A549 (cell line): ENCODE results near the gene SPINK14. TPM values are rescaled to one million over a fixed set of nuclear protein-coding genes. Genes with fewer than 3 reads are reported as not detected.

Source experiments
- ATAC-seq, 2 experiments: fragments of 200-7000 bp in 1 of 2; fragments of >200 bp in 1 of 2; cut with Nextera tagmentation in 1 of 2; cut with Tn5 transposase in 1 of 2; 3 replicates each; pipeline versions ENCODE4 v1.8.0 to v1.9.1; 2018 to 2020; ENCODE audit warnings: mild to moderate bottlenecking in 1 of 2, moderate library complexity in 1 of 2
- CTCF ChIA-PET: fragments of 300-600 bp; sonication (Branson Sonifier 250); formaldehyde crosslinking; extraction: SDS; loops from one replicate; lab custom pipeline; 2021; ENCODE audit warnings: antibody characterized with exemption, inconsistent platforms; lab: Yijun Ruan, JAX
- POLR2A ChIA-PET: fragments of 350-600 bp; formaldehyde crosslinking; extraction: SDS; loops from one replicate; lab custom pipeline; 2021; ENCODE audit warnings: antibody characterized with exemption, inconsistent platforms; lab: Yijun Ruan, JAX
- DNase-seq, 2 experiments: peaks; one replicate each; pipeline versions ENCODE4 v3.0.0 to v3.0.0-alpha.2; 2011 to 2016; ENCODE audit warnings: low read depth in 1 of 2, low spot score in 1 of 2
- FAIRE-seq: peaks from 2 replicates; lab custom pipeline; 2011; peaks lifted over from hg19 to GRCh38; lab: Jason Lieb, UNC
- H3K27ac ChIP-seq, 2 experiments: fragments of >200 bp; sonication (Bioruptor Twin); formaldehyde crosslinking; 3 replicates each; pipeline ENCODE4 v1.5.1; 2016 to 2017
- H3K4me1 ChIP-seq: fragments of >200 bp; sonication (Bioruptor Twin); formaldehyde crosslinking; 3 replicates; pipeline ENCODE4 v1.6.1; 2016
- H3K4me2 ChIP-seq: fragments of >200 bp; sonication (Bioruptor Twin); formaldehyde crosslinking; 3 replicates; pipeline ENCODE4 v1.6.1; 2016
- H3K4me3 ChIP-seq: fragments of >200 bp; sonication (Bioruptor Twin); formaldehyde crosslinking; 3 replicates; pipeline ENCODE4 v1.5.1; 2016
- H3K9me3 ChIP-seq: fragments of >200 bp; sonication (Bioruptor Twin); formaldehyde crosslinking; 3 replicates; pipeline ENCODE4 v1.6.1; 2016
- BHLHE40 ChIP-seq: IDR thresholded peaks from 2 replicates; pipeline ENCODE4 v1.6.1; 2012; ENCODE audit warnings: low read depth, low read length, inconsistent platforms
- CBX8 ChIP-seq: fragments of 200-600 bp; sonication (generic); IDR thresholded peaks from 2 replicates; pipeline ENCODE4 v1.6.1; 2016
- CHD2 ChIP-seq: fragments of 150-350 bp; IDR thresholded peaks from 2 replicates; pipeline ENCODE4 v1.6.1; 2014; ENCODE audit warnings: low read length; ENCODE audit not compliant: partially characterized antibody
- EHMT2 ChIP-seq: fragments of 200-600 bp; sonication (generic); IDR thresholded peaks from 2 replicates; pipeline ENCODE4 v1.6.1; 2016; ENCODE audit warnings: antibody characterized with exemption, low read depth, mild to moderate bottlenecking, moderate library complexity
- FOSB ChIP-seq: fragments of 250-450 bp; sonication (Bioruptor Pico); IDR thresholded peaks from 2 replicates; pipeline ENCODE4 v1.5.0; 2020; ENCODE audit warnings: mild to moderate bottlenecking, moderate library complexity
- FOSL2 ChIP-seq, 2 experiments: fragments of 450-650 bp in 1 of 2; fragments of >200 bp in 1 of 2; sonication (Bioruptor Twin) in 1 of 2; formaldehyde crosslinking; IDR thresholded peaks; 2 replicates each; pipeline versions ENCODE4 v1.5.0 to v1.6.1; 2016 to 2020; ENCODE audit warnings: mild to moderate bottlenecking in 1 of 2, moderate library complexity in 1 of 2
- HDAC2 ChIP-seq: fragments of 200-600 bp; sonication (generic); IDR thresholded peaks from 2 replicates; pipeline ENCODE4 v1.6.1; 2016
- HOXB13 ChIP-seq: fragments of 250-450 bp; sonication (Bioruptor Pico); IDR thresholded peaks from 2 replicates; pipeline ENCODE4 v1.5.0; 2020; ENCODE audit warnings: low read depth, mild to moderate bottlenecking, moderate library complexity
- HOXB5 ChIP-seq: fragments of 250-450 bp; sonication (Bioruptor Pico); IDR thresholded peaks from 2 replicates; pipeline ENCODE4 v1.5.0; 2020; ENCODE audit warnings: mild to moderate bottlenecking, moderate library complexity
- KDM1A ChIP-seq: fragments of 200-600 bp; sonication (generic); IDR thresholded peaks from 2 replicates; pipeline ENCODE4 v1.6.1; 2016; ENCODE audit warnings: low read depth, mild to moderate bottlenecking
- KDM5A ChIP-seq: fragments of 200-600 bp; sonication (generic); IDR thresholded peaks from 2 replicates; pipeline ENCODE4 v1.6.1; 2016; ENCODE audit warnings: antibody characterized with exemption, mild to moderate bottlenecking
- MAZ ChIP-seq: fragments of 150-350 bp; IDR thresholded peaks from 2 replicates; pipeline ENCODE4 v1.6.1; 2014; ENCODE audit warnings: antibody characterized with exemption, low read depth, low read length, borderline replicate concordance
- NFE2L2 ChIP-seq: fragments of 150-350 bp; conservative IDR thresholded peaks from 2 replicates; pipeline ENCODE4 v1.6.1; 2014; ENCODE audit warnings: low read length
- NPAS2 ChIP-seq: fragments of 250-450 bp; sonication (Bioruptor Pico); IDR thresholded peaks from 2 replicates; pipeline ENCODE4 v1.8.0; 2022; ENCODE audit warnings: mild to moderate bottlenecking, moderate library complexity, borderline replicate concordance
- NR3C1 ChIP-seq: fragments of >200 bp; sonication (Bioruptor Twin); formaldehyde crosslinking; IDR thresholded peaks from 3 replicates; pipeline ENCODE4 v1.6.1; 2017
- PHF8 ChIP-seq: fragments of 200-600 bp; sonication (generic); IDR thresholded peaks from 2 replicates; pipeline ENCODE4 v1.6.1; 2016; ENCODE audit warnings: low read depth, mild to moderate bottlenecking, antibody characterized with exemption, moderate library complexity, borderline replicate concordance
- RCOR1 ChIP-seq: fragments of 150-350 bp; IDR thresholded peaks from 2 replicates; pipeline ENCODE4 v1.6.1; 2014; ENCODE audit warnings: antibody characterized with exemption, low read length, low read depth
- SMC3 ChIP-seq: fragments of >200 bp; sonication (Bioruptor Twin); formaldehyde crosslinking; IDR thresholded peaks from 3 replicates; pipeline ENCODE4 v1.6.1; 2018; ENCODE audit warnings: inconsistent platforms
- SREBF2 ChIP-seq: fragments of 450-650 bp; IDR thresholded peaks from 2 replicates; pipeline ENCODE4 v1.6.1; 2014; ENCODE audit warnings: mild to moderate bottlenecking, moderate library complexity
- ZFP36 ChIP-seq: fragments of 450-650 bp; IDR thresholded peaks from 2 replicates; pipeline ENCODE4 v1.6.1; 2014; ENCODE audit warnings: borderline replicate concordance; ENCODE audit not compliant: partially characterized antibody
- ZNF302 ChIP-seq: fragments of 250-450 bp; sonication (Bioruptor Pico); IDR thresholded peaks from 2 replicates; pipeline ENCODE4 v1.9.0; 2021; ENCODE audit warnings: inconsistent platforms, mild to moderate bottlenecking, moderate library complexity
- WGBS: methylation state at CpG from one replicate; pipeline ENCODE4 v1.1.6; 2017; ENCODE audit errors: missing lambda C conversion rate; 5-methylcytosine and 5-hydroxymethylcytosine counted together
- polyA minus RNA-seq: library from RNA; depleted of rRNA, polyadenylated mRNA; stranded (reverse); fragments of >200 nt; gene quantifications from 2 replicates; pipeline ENCODE4 v1.2.3, GENCODE V29; 2011; rRNA and poly(A)+ RNA removed
- polyA plus RNA-seq, 4 experiments: library from polyadenylated mRNA; depleted of rRNA in 3 of 4; stranded (reverse); fragments of >200 nt; fragmentation: RNase III in 1 of 4; extraction: RNeasy Plus Mini Kit Qiagen cat#74134 plus additional on column Dnase treatment in 1 of 4; gene quantifications; 2 replicates in 3 of 4; 3 replicates in 1 of 4; pipeline ENCODE4 v1.2.3, GENCODE V29; 2011 to 2017
- TF ChIP-seq, protein P1 (sequence below): IDR thresholded peaks from 2 replicates; pipeline ENCODE4 v1.6.1; 2012
- TF ChIP-seq, protein P2 (sequence below): fragments of >200 bp; sonication (Bioruptor Twin); formaldehyde crosslinking; IDR thresholded peaks from 2 replicates; pipeline ENCODE4 v1.6.1; 2016
- TF ChIP-seq, protein P3 (sequence below): fragments of 250-450 bp; sonication (Bioruptor Pico); IDR thresholded peaks from 2 replicates; pipeline ENCODE4 v1.5.0; 2021; ENCODE audit warnings: mild to moderate bottlenecking, moderate library complexity, borderline replicate concordance

Gene SPINK14, protein sequence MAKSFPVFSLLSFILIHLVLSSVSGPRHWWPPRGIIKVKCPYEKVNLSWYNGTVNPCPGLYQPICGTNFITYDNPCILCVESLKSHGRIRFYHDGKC
- not detected in 2 replicates for polyA plus RNA-seq (2011; rRNA removed)
- not detected in 2 replicates for polyA plus RNA-seq (2012; cell fraction: cytosol; rRNA removed)
- polyA plus RNA-seq (2012; cell fraction: nucleus; rRNA removed), result not detected in 2 replicates
- polyA plus RNA-seq (2017; fragmentation: RNase III; extraction: RNeasy Plus Mini Kit Qiagen cat#74134 plus additional on column Dnase treatment), result not detected in 3 replicates
- not detected in 2 replicates for polyA minus RNA-seq

DNA sequence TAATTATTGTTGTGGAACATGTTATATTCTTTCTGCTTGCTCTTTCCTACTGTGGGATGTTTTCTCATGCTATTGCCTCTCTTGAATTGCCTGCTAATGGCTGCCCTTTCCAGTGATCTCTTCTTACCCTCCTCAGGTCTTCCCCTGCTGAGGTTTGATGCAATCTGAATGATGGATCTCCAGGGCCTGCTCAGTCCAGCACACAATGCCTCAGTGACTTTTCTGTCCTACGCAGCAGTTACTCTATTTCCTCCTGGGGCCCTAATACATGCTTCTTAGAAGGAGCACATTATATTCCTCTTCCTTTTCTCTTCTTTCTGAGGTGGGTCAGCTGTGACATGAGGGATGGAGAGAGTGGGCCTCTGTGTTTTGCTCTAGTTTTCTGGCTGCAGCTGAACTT is at the start of gene SPINK14:
SPINK14 (plus strand) TSS at position 301 of the 400 bp plus-strand sequence. CDS start 1,187 bp downstream, outside the sequence.
- FAIRE-seq (no peak), DNase-seq (no peak), ATAC-seq (no peak)
- no peak within 1 kb of the TSS for H3K4me3 ChIP-seq
- CTCF ChIA-PET, result interaction anchor here (1.9 kb wide), 1 partner anchor 11 kb away, joined by 9 read pairs; no protein-coding TSS in a partner anchor
- 25% methylated on average over 1 of the region's 1 CpG for WGBS
- no peak within 1 kb of the TSS for H3K4me2 ChIP-seq
- POLR2A ChIA-PET, result no interaction called here
- no peak within 1 kb of the TSS for H3K27ac ChIP-seq
- TF ChIP-seq, protein P1, sequence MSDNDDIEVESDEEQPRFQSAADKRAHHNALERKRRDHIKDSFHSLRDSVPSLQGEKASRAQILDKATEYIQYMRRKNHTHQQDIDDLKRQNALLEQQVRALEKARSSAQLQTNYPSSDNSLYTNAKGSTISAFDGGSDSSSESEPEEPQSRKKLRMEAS, result no peak
- no peak for TF ChIP-seq MAZ
- TF ChIP-seq PHF8, result no peak
- no peak for TF ChIP-seq NPAS2 (CRISPR knock-in tag)
- TF ChIP-seq CBX8, result no peak
- no peak for TF ChIP-seq ZFP36
- no peak for TF ChIP-seq CHD2
- TF ChIP-seq SMC3, result no peak
- no peak for TF ChIP-seq HOXB5 (CRISPR knock-in tag)
- no peak for TF ChIP-seq EHMT2
- no peak for TF ChIP-seq HOXB13 (CRISPR knock-in tag)
- TF ChIP-seq RCOR1, result no peak
- no peak for TF ChIP-seq KDM1A
- TF ChIP-seq NFE2L2, result no peak
- TF ChIP-seq SREBF2, result no peak
- TF ChIP-seq KDM5A, result no peak
- TF ChIP-seq ZNF302 (CRISPR knock-in tag), result no peak
- TF ChIP-seq HDAC2, result no peak
- TF ChIP-seq, all 56 proteins: peak for 0
- Histone ChIP-seq H3K9me3 (no peaks in the 10 kb centered on the region), H3K4me1 (no peaks in the 10 kb centered on the region)

DNA sequence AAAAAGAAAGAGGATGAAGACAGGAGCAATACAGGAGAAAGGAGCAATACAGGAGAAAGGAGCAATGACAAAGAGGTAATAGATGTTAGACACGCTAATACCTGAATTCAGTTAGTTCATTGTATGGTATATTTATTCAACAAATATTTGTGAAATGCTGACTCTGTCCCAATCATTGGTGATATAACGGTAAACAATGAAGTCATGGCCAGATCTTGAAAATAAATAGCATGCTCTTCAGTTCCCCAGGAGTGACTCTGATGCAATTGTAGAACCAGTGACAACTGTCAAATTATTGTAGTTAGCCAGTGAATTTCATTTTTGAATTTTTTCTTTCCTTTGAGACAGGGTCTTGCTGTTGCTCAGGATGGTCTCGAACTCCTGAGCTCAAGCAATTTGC is 48.0 kb upstream of the SPINK14 start:
- H3K4me3 ChIP-seq, result no peak overlapping the region
- 21% methylated on average over 3 of the region's 3 CpGs for WGBS
- POLR2A ChIA-PET, result no interaction called here
- CTCF ChIA-PET, result interaction anchor here (0.6 to 1.0 kb wide), 2 partner anchors 233 to 493 kb away, joined by 3 read pairs; no protein-coding TSS in a partner anchor
- no peaks in the 10 kb centered on the region for H3K9me3 ChIP-seq
- H3K4me1 ChIP-seq, result no peaks in the 10 kb centered on the region
- H3K4me2 ChIP-seq, result no peak overlapping the region
- TF ChIP-seq MAZ (no peak), CBX8 (no peak), FOSL2 (IDR thresholded peaks at IDR 0.05) (no peak), FOSL2 (CRISPR knock-in tag; IDR thresholded peaks at IDR 0.05) (no peak), ZFP36 (no peak), FOSB (CRISPR knock-in tag) (no peak), KDM5A (no peak), NR3C1 (no peak), BHLHE40 (no peak)
- TF ChIP-seq, protein P2, sequence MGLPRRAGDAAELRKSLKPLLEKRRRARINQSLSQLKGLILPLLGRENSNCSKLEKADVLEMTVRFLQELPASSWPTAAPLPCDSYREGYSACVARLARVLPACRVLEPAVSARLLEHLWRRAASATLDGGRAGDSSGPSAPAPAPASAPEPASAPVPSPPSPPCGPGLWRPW, result no peak
- TF ChIP-seq, protein P3, sequence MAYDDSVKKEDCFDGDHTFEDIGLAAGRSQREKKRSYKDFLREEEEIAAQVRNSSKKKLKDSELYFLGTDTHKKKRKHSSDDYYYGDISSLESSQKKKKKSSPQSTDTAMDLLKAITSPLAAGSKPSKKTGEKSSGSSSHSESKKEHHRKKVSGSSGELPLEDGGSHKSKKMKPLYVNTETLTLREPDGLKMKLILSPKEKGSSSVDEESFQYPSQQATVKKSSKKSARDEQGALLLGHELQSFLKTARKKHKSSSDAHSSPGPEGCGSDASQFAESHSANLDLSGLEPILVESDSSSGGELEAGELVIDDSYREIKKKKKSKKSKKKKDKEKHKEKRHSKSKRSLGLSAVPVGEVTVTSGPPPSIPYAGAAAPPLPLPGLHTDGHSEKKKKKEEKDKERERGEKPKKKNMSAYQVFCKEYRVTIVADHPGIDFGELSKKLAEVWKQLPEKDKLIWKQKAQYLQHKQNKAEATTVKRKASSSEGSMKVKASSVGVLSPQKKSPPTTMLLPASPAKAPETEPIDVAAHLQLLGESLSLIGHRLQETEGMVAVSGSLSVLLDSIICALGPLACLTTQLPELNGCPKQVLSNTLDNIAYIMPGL (CRISPR knock-in tag), result no peak
- no peak overlapping the region for H3K27ac ChIP-seq
- no peak for ATAC-seq
- no peak for FAIRE-seq
- no peak for DNase-seq
